H1 (cell line): Measurements from ENCODE around the gene HIGD2A. TPM values are rescaled to one million over a fixed set of nuclear protein-coding genes. Genes with fewer than 3 reads are reported as not detected.
A peak's percentile ranks its signal among the peaks of the same experiment; 100 is the strongest.

Experiments used
- CTCF ChIA-PET: fragments of 300-600 bp; sonication (Branson Sonifier 250); formaldehyde crosslinking; loops from one replicate; lab custom pipeline; 2021; ENCODE audit not compliant: partially characterized antibody; lab: Charles Lee
- POLR2A ChIA-PET: fragments of 300-600 bp; sonication (Branson Sonifier 250); formaldehyde crosslinking; loops from one replicate; lab custom pipeline; 2021; ENCODE audit warnings: inconsistent platforms; ENCODE audit not compliant: partially characterized antibody; lab: Charles Lee
- DNase-seq, 2 experiments: peaks; one replicate each; pipeline versions ENCODE4 v3.0.0 to v3.0.0-alpha.2; 2010 to 2022; ENCODE audit warnings: low spot score in 2 of 2, low read depth in 1 of 2, mixed read lengths in 1 of 2
- FAIRE-seq: peaks from 2 replicates; lab custom pipeline; 2011; peaks lifted over from hg19 to GRCh38; lab: Jason Lieb, UNC
- H2AFZ ChIP-seq: 2 replicates; pipeline ENCODE4 v1.8.1; 2012; ENCODE audit warnings: low read length, inconsistent platforms
- H2AK5ac ChIP-seq: 2 replicates; pipeline ENCODE4 v1.6.1; 2013; ENCODE audit warnings: low read depth, low read length
- H2BK120ac ChIP-seq: replicated peaks from 2 replicates; pipeline ENCODE3; 2013; ENCODE audit warnings: low read depth, low read length, inconsistent platforms
- H2BK12ac ChIP-seq: 2 replicates; pipeline ENCODE4 v1.6.1; 2013; ENCODE audit warnings: low read depth, low read length
- H2BK15ac ChIP-seq: 2 replicates; pipeline ENCODE4 v1.6.1; 2013; ENCODE audit warnings: low read length
- H2BK20ac ChIP-seq: 2 replicates; pipeline ENCODE4 v1.6.1; 2013; ENCODE audit warnings: low read length
- H2BK5ac ChIP-seq: 2 replicates; pipeline ENCODE4 v1.6.1; 2013; ENCODE audit warnings: low read depth, low read length
- H3K14ac ChIP-seq: 2 replicates; pipeline ENCODE4 v1.6.1; 2013; ENCODE audit warnings: inconsistent platforms; ENCODE audit not compliant: insufficient read length
- H3K18ac ChIP-seq: 2 replicates; pipeline ENCODE4 v1.6.1; 2013; ENCODE audit warnings: low read length; ENCODE audit errors: extremely low read depth
- H3K23ac ChIP-seq: 2 replicates; pipeline ENCODE4 v1.6.1; 2013; ENCODE audit warnings: inconsistent platforms; ENCODE audit not compliant: insufficient read length
- H3K23me2 ChIP-seq: 2 replicates; pipeline ENCODE4 v1.6.1; 2013; ENCODE audit warnings: low read depth, low read length
- H3K27ac ChIP-seq: 2 replicates; pipeline ENCODE4 v1.6.1; 2011; ENCODE audit warnings: low read depth, low read length, inconsistent platforms
- H3K27me3 ChIP-seq, 4 experiments: replicated peaks in 1 of 4; 1 replicate in 1 of 4; 2 replicates in 3 of 4; pipeline versions ENCODE4 v1.6.1 to v1.8.1; 2011 to 2013; ENCODE audit warnings: low read length in 3 of 4, mild to moderate bottlenecking in 3 of 4, inconsistent platforms in 2 of 4, mixed read lengths in 2 of 4, moderate library complexity in 1 of 4; ENCODE audit not compliant: control insufficient read depth in 3 of 4, insufficient read depth in 3 of 4; ENCODE audit errors: extremely low read depth in 1 of 4
- H3K36me3 ChIP-seq, 4 experiments: 2 replicates each; pipeline versions ENCODE4 v1.6.1 to v1.8.1; 2011 to 2013; ENCODE audit warnings: mild to moderate bottlenecking in 4 of 4, low read length in 3 of 4, moderate library complexity in 2 of 4, control low read depth in 1 of 4, inconsistent platforms in 1 of 4; ENCODE audit not compliant: insufficient read depth in 4 of 4, control insufficient read depth in 2 of 4
- H3K4ac ChIP-seq: replicated peaks from 2 replicates; pipeline ENCODE3; 2013; ENCODE audit warnings: low read length, low read depth, mixed read lengths, inconsistent platforms; ENCODE audit not compliant: insufficient read length
- H3K4me1 ChIP-seq, 4 experiments: replicated peaks in 1 of 4; 1 replicate in 1 of 4; 2 replicates in 3 of 4; pipeline versions ENCODE4 v1.6.1 to v1.8.1; 2011 to 2013; ENCODE audit warnings: low read length in 3 of 4, inconsistent platforms in 2 of 4, mixed read lengths in 1 of 4; ENCODE audit not compliant: insufficient read depth in 4 of 4, control insufficient read depth in 3 of 4
- H3K4me2 ChIP-seq, 2 experiments: 2 replicates each; pipeline versions ENCODE4 v1.6.1 to v1.8.1; 2011 to 2013; ENCODE audit warnings: low read depth in 2 of 2, low read length in 2 of 2, control low read depth in 1 of 2, inconsistent platforms in 1 of 2, mild to moderate bottlenecking in 1 of 2; ENCODE audit not compliant: insufficient read depth in 1 of 2
- H3K4me3 ChIP-seq, 4 experiments: fragments of 200-600, 300-600 bp in 1 of 4; sonication (generic), shearing (Covaris generic), sonication (Bioruptor Twin) in 1 of 4; 2 replicates each; pipeline versions ENCODE4 v1.5.1 to v1.8.1; 2011 to 2016; ENCODE audit warnings: low read length in 4 of 4, low read depth in 3 of 4, control low read depth in 2 of 4, inconsistent platforms in 2 of 4, mild to moderate bottlenecking in 2 of 4, mixed read lengths in 1 of 4, moderate library complexity in 1 of 4; ENCODE audit not compliant: insufficient read depth in 2 of 4; ENCODE audit errors: extremely low read depth in 1 of 4
- H3K56ac ChIP-seq: replicated peaks from 2 replicates; pipeline ENCODE3; 2013; ENCODE audit warnings: low read depth, mild to moderate bottlenecking, mixed read lengths, low read length, inconsistent platforms; ENCODE audit not compliant: insufficient read length
- H3K79me1 ChIP-seq: 2 replicates; pipeline ENCODE4 v1.6.1; 2013; ENCODE audit warnings: low read depth, low read length, control low read depth
- H3K79me2 ChIP-seq, 2 experiments: 2 replicates each; pipeline versions ENCODE4 v1.6.1 to v1.8.1; 2012 to 2013; ENCODE audit warnings: low read length in 2 of 2, mild to moderate bottlenecking in 2 of 2, inconsistent platforms in 1 of 2; ENCODE audit not compliant: insufficient read depth in 2 of 2, control insufficient read depth in 1 of 2
- H3K9ac ChIP-seq, 4 experiments: replicated peaks in 1 of 4; 1 replicate in 1 of 4; 2 replicates in 3 of 4; pipeline versions ENCODE4 v1.6.1 to v1.8.1; 2011 to 2013; ENCODE audit warnings: low read depth in 3 of 4, low read length in 3 of 4, control low read depth in 2 of 4, mild to moderate bottlenecking in 2 of 4, moderate library complexity in 2 of 4, inconsistent platforms in 1 of 4; ENCODE audit errors: extremely low read depth in 1 of 4
- H3K9me3 ChIP-seq, 2 experiments: 2 replicates each; pipeline versions ENCODE4 v1.6.1 to v1.8.1; 2012 to 2013; ENCODE audit warnings: mild to moderate bottlenecking in 2 of 2, moderate library complexity in 2 of 2, control low read depth in 1 of 2, inconsistent platforms in 1 of 2, low read depth in 1 of 2, low read length in 1 of 2, mixed read lengths in 1 of 2; ENCODE audit not compliant: insufficient read depth in 2 of 2
- H4K20me1 ChIP-seq, 2 experiments: replicated peaks in 1 of 2; 2 replicates each; pipeline versions ENCODE3 to v1.8.1; 2011 to 2013; ENCODE audit warnings: inconsistent platforms in 2 of 2, low read length in 2 of 2, mild to moderate bottlenecking in 1 of 2; ENCODE audit not compliant: insufficient read depth in 2 of 2, control insufficient read depth in 1 of 2
- H4K5ac ChIP-seq: 2 replicates; pipeline ENCODE4 v1.6.1; 2013; ENCODE audit warnings: low read length, low read depth, mixed read lengths, inconsistent platforms; ENCODE audit not compliant: insufficient read length
- H4K8ac ChIP-seq: 2 replicates; pipeline ENCODE4 v1.8.0; 2013; ENCODE audit warnings: mild to moderate bottlenecking, moderate library complexity, low read length, inconsistent platforms; ENCODE audit not compliant: insufficient read depth; ENCODE audit errors: extremely low read depth
- H4K91ac ChIP-seq: replicated peaks from 2 replicates; pipeline ENCODE3; 2013; ENCODE audit warnings: low read length, mixed read lengths, inconsistent platforms; ENCODE audit not compliant: insufficient read length
- CREB1 ChIP-seq: IDR thresholded peaks from 2 replicates; pipeline ENCODE4 v1.6.1; 2012; ENCODE audit warnings: inconsistent platforms
- GABPA ChIP-seq: IDR thresholded peaks from 2 replicates; pipeline ENCODE4 v1.6.1; 2011; ENCODE audit warnings: mild to moderate bottlenecking, low read length, moderate library complexity, borderline replicate concordance; ENCODE audit not compliant: insufficient read depth
- POLR2AphosphoS5 ChIP-seq: IDR thresholded peaks from 2 replicates; pipeline ENCODE4 v1.6.1; 2011; ENCODE audit warnings: low read depth, low read length
- SIN3A ChIP-seq, 2 experiments: IDR thresholded peaks in 1 of 2; conservative IDR thresholded peaks in 1 of 2; 2 replicates each; pipeline ENCODE4 v1.6.1; 2011 to 2012; ENCODE audit warnings: low read length in 2 of 2, improper control_type of control experiment in 1 of 2, low read depth in 1 of 2, mild to moderate bottlenecking in 1 of 2
- SIRT6 ChIP-seq: IDR thresholded peaks from one replicate; pipeline ENCODE4 v1.7.1; 2012; ENCODE audit warnings: low read length, inconsistent platforms
- TBP ChIP-seq: IDR thresholded peaks from 2 replicates; pipeline ENCODE4 v1.6.1; 2011; ENCODE audit warnings: low read depth, low read length, improper control_type of control experiment
- TCF12 ChIP-seq: IDR thresholded peaks from 2 replicates; pipeline ENCODE4 v1.6.1; 2011; ENCODE audit warnings: low read depth, mild to moderate bottlenecking, low read length
- WGBS, 2 experiments: shearing (Covaris generic) in 1 of 2; methylation state at CpG; one replicate each; pipeline versions ENCODE4 v1.1.6 to v1.1.7; 2013 to 2015; ENCODE audit warnings: low lambda C conversion rate in 2 of 2, mixed read lengths in 2 of 2, inconsistent platforms in 1 of 2, low coverage in 1 of 2, missing lambda C conversion rate in 1 of 2; ENCODE audit not compliant: insufficient replicate concordance in 2 of 2, insufficient coverage in 1 of 2, insufficient read length in 1 of 2; ENCODE audit errors: extremely low coverage in 1 of 2, missing lambda C conversion rate in 1 of 2; 5-methylcytosine and 5-hydroxymethylcytosine counted together
- polyA plus RNA-seq, 7 experiments: library from polyadenylated mRNA; depleted of rRNA in 3 of 7; stranded (reverse) in 5 of 7; unstranded in 2 of 7; fragments of >200 nt in 5 of 7; fragments of 200-250 nt in 2 of 7; gene quantifications; 1 replicate in 5 of 7; 2 replicates in 1 of 7; 4 replicates in 1 of 7; pipeline versions ENCODE4 v1.2.1 to v1.2.3, GENCODE V29; 2011 to 2013; ENCODE audit warnings: missing spikeins in 2 of 7, mixed read lengths in 2 of 7
- total RNA-seq: library from RNA; stranded (reverse); fragmentation: NEBNext Ultra II Directional; extraction: Animal tissue kit (Norgen Biotek cat#: 25700); gene quantifications from 2 replicates; pipeline ENCODE4 v1.2.1, GENCODE V29; 2021
- TF ChIP-seq, protein P1 (sequence below): IDR thresholded peaks from 2 replicates; pipeline ENCODE4 v1.6.1; 2011; ENCODE audit warnings: low read length, improper control_type of control experiment
- TF ChIP-seq, protein P2 (sequence below): IDR thresholded peaks from 2 replicates; pipeline ENCODE4 v1.6.1; 2012; ENCODE audit warnings: inconsistent platforms

Gene HIGD2A
- total and polyA plus RNA-seq, 2 of the 8 experiments (the other 6 are each of a cell fraction or from before 2014, with no cell fraction given), result 95.5 to 264 TPM

DNA sequence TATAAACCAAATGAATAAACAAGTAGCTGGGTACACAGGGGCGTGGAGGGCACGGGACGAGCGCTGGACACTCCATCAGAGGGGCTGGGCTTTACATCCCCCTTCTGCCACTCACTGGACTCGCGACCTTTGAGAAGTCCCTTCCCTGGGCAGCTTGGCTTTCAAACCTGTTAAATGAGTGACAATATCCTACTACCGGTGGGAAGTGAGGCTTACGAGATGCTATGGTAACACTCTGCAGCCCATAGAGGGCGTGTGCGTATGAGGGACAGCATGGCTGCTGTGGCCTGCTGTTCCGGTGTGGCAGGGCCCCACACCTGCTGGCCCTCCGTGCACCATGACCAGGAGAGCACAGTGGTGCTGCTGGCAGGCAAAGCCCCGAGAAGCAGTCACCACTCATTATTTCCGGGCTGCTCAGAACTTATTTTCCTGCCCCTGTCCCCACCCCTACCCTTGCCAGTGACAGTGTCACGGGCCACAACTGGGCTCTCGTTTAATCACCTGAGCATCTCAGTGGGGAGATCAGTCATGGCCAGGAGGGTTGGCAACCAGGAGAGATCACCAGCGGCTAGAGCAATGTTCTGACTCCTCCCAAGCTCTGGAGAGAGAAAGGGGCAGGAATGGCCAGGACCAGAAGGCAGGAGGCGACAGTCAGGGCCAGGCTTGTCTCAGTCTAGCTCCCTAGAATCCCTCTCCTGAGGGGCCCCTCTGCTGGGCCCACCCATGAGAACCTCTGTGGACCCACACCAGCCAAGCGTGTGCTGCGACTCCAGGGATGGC lies 17.3 kb downstream of the HIGD2A start:
- Histone ChIP-seq H3K79me1 (no peaks in the 10 kb centered on the region), H3K27me3 (no peaks in the 10 kb centered on the region), H3K4me3 (no peak overlapping the region), H3K14ac (no peak overlapping the region), H3K4ac (no peak overlapping the region), H4K91ac (no peak overlapping the region), H3K36me3 (0 out of 8 replicates have a peak, but pooled peaks cover 0 to 2% (median 0%) of the 10 kb centered on the region in 4 experiments), H3K4me2 (no peak overlapping the region), H2BK15ac (no peak overlapping the region), H4K5ac (no peak overlapping the region), H2BK120ac (no peak overlapping the region), H3K56ac (no peak overlapping the region), H2AFZ (no peak overlapping the region), H4K8ac (no peak overlapping the region; the same call in none of the 2 replicates), H2BK20ac (no peak overlapping the region), H2BK5ac (no peak overlapping the region; the same call in 1 of the 2 replicates), H3K9me3 (no peaks in the 10 kb centered on the region), H3K79me2 (no peaks in the 10 kb centered on the region), H3K27ac (no peak overlapping the region), H2AK5ac (no peak overlapping the region), H2BK12ac (no peak overlapping the region), H3K23ac (no peak overlapping the region), H3K9ac (no peak overlapping the region), H4K20me1 (no peaks in the 10 kb centered on the region), H3K4me1 (no peaks in the 10 kb centered on the region; a peak in 1 of 7 replicates), H3K18ac (no peak overlapping the region), H3K23me2 (no peaks in the 10 kb centered on the region)
- ChIA-PET CTCF (interaction anchor here (0.6 to 6.4 kb wide), 22 partner anchors 11 to 215 kb away, joined by 3 to 83 read pairs (median 4); partner anchors contain the start of genes CLTB, FAF2 and KIAA1191), POLR2A (interaction anchor here (1.1 to 7.7 kb wide), 5 partner anchors 9 to 133 kb away, joined by 3 to 57 read pairs (median 5); partner anchors contain the start of genes CLTB, HIGD2A, NOP16 and RNF44)
- 75% methylated on average over 20 of the region's 20 CpGs; no CpG with 5 or more reads in 1 of the 2 experiments for WGBS, 2 experiments
- DNase-seq (peak in 1 of 2 experiments; percentile 53), FAIRE-seq (peak; percentile 65)
- 0 out of 2 replicates have a peak, but pooled peaks have one; percentile 28 for TF ChIP-seq CREB1
- TF ChIP-seq TBP, result no peak
- no peak for TF ChIP-seq POLR2AphosphoS5
- TF ChIP-seq TCF12, result no peak
- TF ChIP-seq SIN3A (conservative IDR thresholded peaks at IDR 0.05 in 1 of 2, IDR thresholded peaks at IDR 0.05 in 1 of 2; ENCODE audit: low read depth in 1 of 2, low read length in 2 of 2), result 0 out of 4 replicates have a peak, but pooled peaks of 1 of the 2 experiments have one; percentile 48
- no peak for TF ChIP-seq GABPA
- TF ChIP-seq SIRT6, result no peak
- TF ChIP-seq, protein P1, sequence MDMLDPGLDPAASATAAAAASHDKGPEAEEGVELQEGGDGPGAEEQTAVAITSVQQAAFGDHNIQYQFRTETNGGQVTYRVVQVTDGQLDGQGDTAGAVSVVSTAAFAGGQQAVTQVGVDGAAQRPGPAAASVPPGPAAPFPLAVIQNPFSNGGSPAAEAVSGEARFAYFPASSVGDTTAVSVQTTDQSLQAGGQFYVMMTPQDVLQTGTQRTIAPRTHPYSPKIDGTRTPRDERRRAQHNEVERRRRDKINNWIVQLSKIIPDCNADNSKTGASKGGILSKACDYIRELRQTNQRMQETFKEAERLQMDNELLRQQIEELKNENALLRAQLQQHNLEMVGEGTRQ, result no peak
- TF ChIP-seq, protein P2, sequence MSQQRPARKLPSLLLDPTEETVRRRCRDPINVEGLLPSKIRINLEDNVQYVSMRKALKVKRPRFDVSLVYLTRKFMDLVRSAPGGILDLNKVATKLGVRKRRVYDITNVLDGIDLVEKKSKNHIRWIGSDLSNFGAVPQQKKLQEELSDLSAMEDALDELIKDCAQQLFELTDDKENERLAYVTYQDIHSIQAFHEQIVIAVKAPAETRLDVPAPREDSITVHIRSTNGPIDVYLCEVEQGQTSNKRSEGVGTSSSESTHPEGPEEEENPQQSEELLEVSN, result no peak
